GM23248 (cell line): ENCODE data around the gene KCNH2. TPM values are rescaled to one million over a fixed set of nuclear protein-coding genes. Genes with fewer than 3 reads are reported as not detected.

Source experiments
- DNase-seq: peaks from one replicate; pipeline ENCODE4 v3.0.0-alpha.2; 2015
- H2AFZ ChIP-seq: fragments of 200-600 bp; sonication (generic); 2 replicates; pipeline ENCODE4 v1.6.1; 2016; ENCODE audit warnings: antibody characterized with exemption
- H3F3A ChIP-seq: fragments of 200-600 bp; sonication (generic); 2 replicates; pipeline ENCODE4 v1.6.1; 2016; ENCODE audit warnings: mild to moderate bottlenecking, antibody characterized with exemption, mixed run types; ENCODE audit not compliant: insufficient read depth
- H3K27ac ChIP-seq: fragments of 200-600 bp; sonication (generic); 2 replicates; pipeline ENCODE4 v1.5.1; 2016; ENCODE audit warnings: mild to moderate bottlenecking
- H3K27me3 ChIP-seq: fragments of 200-600 bp; sonication (generic); replicated peaks from 2 replicates; pipeline ENCODE4 v1.6.1; 2016; ENCODE audit warnings: mild to moderate bottlenecking; ENCODE audit not compliant: insufficient read depth
- H3K36me3 ChIP-seq: fragments of 200-600 bp; sonication (generic); 2 replicates; pipeline ENCODE4 v1.6.1; 2016; ENCODE audit warnings: low read depth, mild to moderate bottlenecking
- H3K4me1 ChIP-seq: fragments of 200-600 bp; sonication (generic); 2 replicates; pipeline ENCODE4 v1.6.1; 2016; ENCODE audit warnings: mild to moderate bottlenecking; ENCODE audit not compliant: insufficient read depth
- H3K4me2 ChIP-seq: fragments of 200-600 bp; sonication (generic); one replicate; pipeline ENCODE4 v1.6.1; 2016; ENCODE audit warnings: mild to moderate bottlenecking; ENCODE audit not compliant: unreplicated experiment
- H3K4me3 ChIP-seq: fragments of 200-600 bp; sonication (generic); 2 replicates; pipeline ENCODE4 v1.5.1; 2016; ENCODE audit warnings: mild to moderate bottlenecking
- H3K79me2 ChIP-seq: fragments of 200-600 bp; sonication (generic); 2 replicates; pipeline ENCODE4 v1.6.1; 2016; ENCODE audit warnings: mild to moderate bottlenecking; ENCODE audit not compliant: insufficient read depth
- H3K9ac ChIP-seq: fragments of 200-600 bp; sonication (generic); 2 replicates; pipeline ENCODE4 v1.6.1; 2016; ENCODE audit warnings: mild to moderate bottlenecking
- H3K9me2 ChIP-seq: fragments of 200-600 bp; sonication (generic); 2 replicates; pipeline ENCODE4 v1.6.1; 2016; ENCODE audit warnings: mixed run types, mild to moderate bottlenecking, moderate library complexity; ENCODE audit not compliant: insufficient read depth
- H3K9me3 ChIP-seq: fragments of 200-600 bp; sonication (generic); one replicate; pipeline ENCODE4 v1.6.1; 2017; ENCODE audit warnings: low read depth
- H4K20me1 ChIP-seq: fragments of 200-600 bp; sonication (generic); 2 replicates; pipeline ENCODE4 v1.6.0; 2016; ENCODE audit not compliant: insufficient read depth
- EZH2 ChIP-seq: fragments of 200-600 bp; sonication (generic); IDR thresholded peaks from 2 replicates; pipeline ENCODE4 v1.6.1; 2018; ENCODE audit warnings: antibody characterized with exemption, mild to moderate bottlenecking; ENCODE audit not compliant: insufficient read depth, poor library complexity, severe bottlenecking
- EZH2phosphoT487 ChIP-seq: fragments of 200-600 bp; sonication (generic); IDR thresholded peaks from 2 replicates; pipeline ENCODE4 v1.6.1; 2018; ENCODE audit warnings: antibody characterized with exemption, moderate library complexity, mild to moderate bottlenecking, low read depth; ENCODE audit not compliant: insufficient read depth
- WGBS, 2 experiments: methylation state at CpG; one replicate each; pipeline ENCODE4 v1.1.6; 2015 to 2017; ENCODE audit warnings: low lambda C conversion rate in 2 of 2, low coverage in 1 of 2; ENCODE audit errors: missing lambda C conversion rate in 2 of 2; 5-methylcytosine and 5-hydroxymethylcytosine counted together
- in situ Hi-C: fragments of 300-500 bp; cut with MboI; formaldehyde crosslinking; loops from 2 replicates; pipeline ENCODE4 v1.15.0; 2020
- polyA plus RNA-seq: library from polyadenylated mRNA; unstranded; fragments of >200 nt; fragmentation: Nextera tagmentation; extraction: Ambion mirVana; gene quantifications from 2 replicates; pipeline ENCODE4 v1.2.1, GENCODE V29; 2016
- total RNA-seq: library from RNA; depleted of rRNA; stranded (reverse); fragments of >200 nt; shearing (Covaris generic); gene quantifications from 2 replicates; pipeline ENCODE4 v1.2.3, GENCODE V29; 2014

KCNH2 gene
- total and polyA plus RNA-seq, 2 experiments from 2014 or later = not detected

DNA sequence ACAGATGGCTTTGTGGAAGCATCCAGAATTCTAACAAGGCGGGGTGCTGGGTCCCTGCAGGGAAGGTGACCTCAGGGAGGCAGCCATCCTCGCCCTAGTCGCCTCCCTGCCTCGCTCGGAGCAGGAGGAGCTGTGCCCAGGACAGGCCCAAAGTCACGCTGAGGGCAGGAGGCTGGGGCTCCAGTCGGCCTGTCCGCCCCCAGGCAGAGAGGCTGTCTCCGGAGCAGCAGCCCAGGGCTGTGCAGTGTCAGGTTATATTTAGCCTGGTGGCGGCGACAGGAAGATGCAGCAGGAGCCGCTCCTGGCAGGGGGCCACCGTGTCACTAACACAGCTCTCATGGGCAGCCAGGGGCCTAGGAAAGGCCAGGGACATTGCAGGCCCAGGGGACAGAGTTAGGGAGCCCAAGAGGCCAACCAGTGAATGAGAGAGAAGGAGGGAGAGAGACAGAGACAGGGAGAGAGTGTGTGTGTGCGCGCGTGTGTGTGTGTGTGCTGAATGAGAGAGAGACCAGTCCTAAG lies 13.5 kb downstream of the KCNH2 start:
- Histone ChIP-seq H3K9ac (no peak overlapping the region), H3K27ac (no peak overlapping the region), H4K20me1 (no peaks in the 10 kb centered on the region), H3F3A (no peaks in the 10 kb centered on the region), H3K4me2 (no peak overlapping the region), H3K4me1 (no peaks in the 10 kb centered on the region), H3K36me3 (no peaks in the 10 kb centered on the region), H3K79me2 (no peaks in the 10 kb centered on the region), H3K27me3 (peaks cover 52% of the 10 kb centered on the region), H3K9me3 (no peaks in the 10 kb centered on the region), H3K9me2 (no peaks in the 10 kb centered on the region), H2AFZ (no peak overlapping the region), H3K4me3 (no peak overlapping the region)
- DNase-seq = peak; percentile 21
- in situ Hi-C loops = no loop called here
- no peak for TF ChIP-seq EZH2
- WGBS, 2 experiments = 41 to 48% methylated on average over 14 to 16 of the region's 16 CpGs

DNA sequence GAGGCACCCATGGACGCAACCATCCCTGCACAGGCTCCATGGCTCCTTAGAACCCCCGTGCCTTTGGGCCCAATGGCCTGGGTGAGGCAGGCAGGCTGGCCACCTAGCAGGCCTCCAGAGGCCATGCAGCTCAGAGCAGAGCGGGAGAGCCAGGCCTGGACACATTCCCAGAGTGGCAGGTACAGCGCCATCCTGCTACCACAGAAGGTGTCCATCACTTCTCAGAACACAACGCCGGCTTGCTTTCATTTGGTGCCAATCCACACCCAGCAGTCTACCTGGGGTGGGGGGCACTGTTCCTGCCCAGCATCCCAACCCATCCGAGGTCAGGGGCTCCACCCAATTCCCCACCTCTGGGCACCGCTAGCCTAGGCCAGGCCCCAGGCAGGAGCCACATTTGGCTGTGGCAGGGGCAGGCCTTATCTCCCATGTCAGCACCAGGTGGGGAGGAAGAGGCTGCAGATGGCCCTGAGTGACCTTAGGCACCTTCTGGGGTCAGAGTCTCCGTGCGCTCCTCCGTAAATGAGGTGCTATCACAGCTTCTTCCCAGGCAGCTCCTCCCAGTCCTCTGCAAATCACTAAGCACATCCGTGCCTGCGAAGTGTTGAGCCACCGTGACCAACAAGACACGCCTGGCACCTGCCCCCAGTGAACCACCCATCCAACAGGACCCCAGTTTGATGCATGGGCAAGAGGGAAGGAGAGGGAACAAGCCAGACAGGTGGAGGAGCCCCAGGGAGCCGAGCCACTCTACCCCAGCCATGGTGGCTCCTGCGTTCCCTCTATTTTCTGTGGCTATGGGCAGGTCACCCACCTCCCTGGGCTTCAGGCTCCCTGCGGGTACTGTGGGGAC lies 14.2 kb downstream of the KCNH2 start:
- H3K36me3 ChIP-seq = no peaks in the 10 kb centered on the region
- TF ChIP-seq EZH2 (no peak), EZH2phosphoT487 (no peak)
- H3K9ac ChIP-seq = no peak overlapping the region
- in situ Hi-C loops = no loop called here
- H3F3A ChIP-seq = no peaks in the 10 kb centered on the region
- 65 to 70% methylated on average over 18 of the region's 18 CpGs for WGBS, 2 experiments
- H3K9me2 ChIP-seq = no peaks in the 10 kb centered on the region
- no peaks in the 10 kb centered on the region for H3K9me3 ChIP-seq
- no peaks in the 10 kb centered on the region for H3K4me1 ChIP-seq
- DNase-seq = no peak
- no peak overlapping the region for H3K4me2 ChIP-seq
- H3K4me3 ChIP-seq = no peak overlapping the region
- H3K27ac ChIP-seq = no peak overlapping the region
- peaks cover 48% of the 10 kb centered on the region for H3K27me3 ChIP-seq
- no peaks in the 10 kb centered on the region for H4K20me1 ChIP-seq
- H2AFZ ChIP-seq = no peak overlapping the region
- no peaks in the 10 kb centered on the region for H3K79me2 ChIP-seq

DNA sequence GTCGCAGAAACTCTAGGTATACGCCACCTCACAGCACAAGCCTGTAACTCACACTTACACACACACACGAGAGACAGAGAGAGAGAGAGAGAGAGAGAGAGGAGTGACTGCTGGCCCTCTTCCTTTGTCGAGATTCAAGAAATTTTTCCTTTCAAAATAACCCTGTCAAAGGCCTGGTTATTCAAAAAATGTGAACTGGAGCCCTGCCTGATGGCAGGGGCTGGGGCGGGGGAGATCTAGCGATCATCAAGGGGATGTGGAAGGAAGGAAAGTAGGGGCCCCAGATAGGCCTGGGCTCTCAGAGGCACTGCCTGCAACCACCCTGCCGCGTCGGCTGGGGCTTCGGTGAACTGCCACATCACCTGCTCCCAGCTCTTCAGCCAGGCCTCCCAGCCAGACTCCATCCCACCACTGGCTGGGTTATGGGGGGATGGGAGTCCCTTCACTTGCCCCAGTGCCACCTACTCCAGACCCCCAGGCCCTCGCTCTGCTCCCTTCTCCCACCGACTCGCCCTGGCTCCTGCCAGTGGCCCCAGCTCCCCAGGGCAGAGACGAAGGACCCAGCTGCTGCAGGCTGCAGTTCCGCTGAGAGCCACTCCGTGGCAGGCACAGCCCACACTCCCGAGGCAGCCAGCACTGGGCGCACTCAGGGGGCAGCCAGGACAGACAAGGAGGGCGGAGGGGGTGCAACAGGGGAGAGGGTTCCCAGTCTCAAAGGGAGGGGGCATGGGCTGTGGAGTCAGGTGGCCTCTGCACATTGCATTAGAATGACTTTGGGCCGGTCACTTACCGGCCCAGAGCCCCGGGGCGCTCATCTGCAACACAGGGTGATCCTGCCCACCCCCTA lies 15.3 kb downstream of the KCNH2 start:
- DNase-seq = peak; percentile 72
- no peak for TF ChIP-seq EZH2
- TF ChIP-seq EZH2phosphoT487 = no peak
- Histone ChIP-seq H2AFZ (no peak overlapping the region), H3K79me2 (no peaks in the 10 kb centered on the region), H3K4me2 (no peak overlapping the region), H3F3A (no peaks in the 10 kb centered on the region), H3K36me3 (no peaks in the 10 kb centered on the region), H3K9me3 (no peaks in the 10 kb centered on the region), H3K27me3 (peaks cover 41% of the 10 kb centered on the region), H3K27ac (no peak overlapping the region), H4K20me1 (no peaks in the 10 kb centered on the region), H3K4me1 (no peaks in the 10 kb centered on the region), H3K9ac (no peak overlapping the region), H3K4me3 (no peak overlapping the region), H3K9me2 (no peaks in the 10 kb centered on the region)
- WGBS, 2 experiments = 20 to 22% methylated on average over 20 to 23 of the region's 23 CpGs
- in situ Hi-C loops = no loop called here

DNA sequence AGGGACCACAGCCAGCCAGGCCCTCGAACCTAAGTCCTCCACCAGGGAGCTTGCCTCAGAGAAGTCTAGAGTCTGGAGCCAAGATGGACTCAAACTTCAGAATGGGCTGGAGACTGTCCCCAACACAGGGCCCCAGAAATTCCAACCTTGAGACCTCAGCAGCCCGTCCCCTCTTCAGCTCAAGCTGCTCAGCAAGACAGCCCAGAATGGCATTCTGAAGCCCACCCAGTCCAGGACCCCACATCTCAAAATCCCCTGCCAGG lies 15.9 kb downstream of the KCNH2 start:
- Histone ChIP-seq H4K20me1 (no peaks in the 10 kb centered on the region), H3K27me3 (peaks cover 36% of the 10 kb centered on the region), H3K9me2 (no peaks in the 10 kb centered on the region), H2AFZ (no peak overlapping the region), H3K9me3 (no peaks in the 10 kb centered on the region), H3K4me2 (no peak overlapping the region), H3K36me3 (no peaks in the 10 kb centered on the region), H3K4me1 (no peaks in the 10 kb centered on the region), H3K79me2 (no peaks in the 10 kb centered on the region), H3K4me3 (no peak overlapping the region), H3F3A (no peaks in the 10 kb centered on the region), H3K27ac (no peak overlapping the region), H3K9ac (no peak overlapping the region)
- no peak for DNase-seq
- TF ChIP-seq EZH2phosphoT487 (no peak), EZH2 (no peak)
- WGBS, 2 experiments = 17 to 23% methylated on average over 2 of the region's 2 CpGs
- in situ Hi-C loops = no loop called here
